GM19463 (cell line): Measurements from ENCODE around the gene MCTP1.
A peak's percentile ranks its signal among the peaks of the same experiment; 100 is the strongest.

Source experiments
- ATAC-seq: cut with Tn5 transposase; IDR thresholded peaks from one replicate; pipeline ENCODE4 v1.9.1; 2021; ENCODE audit warnings: mild to moderate bottlenecking, moderate library complexity; ENCODE audit not compliant: unreplicated experiment

The MCTP1 gene

DNA sequence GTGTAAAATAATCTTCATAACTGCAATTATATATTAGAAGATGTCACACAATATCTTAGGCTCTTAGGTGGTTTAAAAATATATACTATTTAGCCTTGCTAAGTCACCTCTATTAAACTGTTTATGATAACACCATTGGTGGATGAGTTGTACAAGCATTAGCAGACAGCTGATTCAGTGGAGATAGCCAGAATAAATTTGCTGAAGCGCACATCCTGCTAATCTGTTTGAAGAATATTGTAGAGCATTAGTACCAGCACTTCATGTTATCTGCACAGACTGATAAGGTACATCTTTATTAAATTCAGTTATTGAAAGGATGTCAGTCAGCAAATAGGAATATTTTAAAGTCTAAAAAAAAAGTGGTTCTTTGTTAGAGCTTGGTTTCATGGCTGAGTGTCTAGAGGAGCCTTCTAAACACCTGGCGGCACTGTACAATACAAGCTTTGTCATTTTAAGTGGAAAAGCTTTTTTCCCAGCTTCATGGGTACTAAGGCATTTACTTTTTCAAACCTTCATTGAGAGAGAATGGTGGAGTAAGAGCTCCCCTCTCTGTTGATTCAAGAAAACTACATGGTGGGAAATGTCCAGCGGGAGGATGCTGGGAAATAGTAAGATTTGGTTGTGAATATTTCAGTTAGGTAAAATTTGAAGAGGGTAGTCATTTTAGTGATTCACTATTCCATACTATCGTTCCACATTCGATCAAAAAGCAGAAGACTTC is 391.3 kb downstream of the MCTP1 start:
- no peak for ATAC-seq

DNA sequence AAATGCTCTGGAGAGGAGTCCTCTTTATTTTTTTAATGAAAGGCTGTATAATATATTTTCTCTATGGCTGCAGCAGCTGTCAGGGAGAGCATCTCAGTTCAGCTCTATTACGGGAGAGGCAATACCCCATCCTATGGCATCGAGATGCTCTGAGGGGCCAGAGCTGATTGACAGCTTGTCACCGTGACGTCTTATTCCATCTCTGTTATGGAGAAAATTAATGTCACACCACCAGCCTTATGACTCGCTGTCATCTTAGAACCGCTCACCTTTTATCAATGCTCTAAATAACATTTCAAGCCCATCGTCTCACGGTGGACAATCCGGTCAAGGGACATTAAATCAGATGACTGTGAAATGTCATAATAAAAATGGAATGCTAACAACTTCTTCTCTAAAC is 392.9 kb downstream of the MCTP1 start:
- no peak for ATAC-seq

- no peak for ATAC-seq
These were observed 393.3 kb downstream of the MCTP1 start for GRCh38 chr5:94891565-94891964.

GRCh38 chr5:94890907-94891306 is 394.0 kb downstream of the MCTP1 start:
- no peak for ATAC-seq

GRCh38 chr5:94888674-94889073 is 396.2 kb downstream of the MCTP1 start:
- ATAC-seq: no peak

DNA sequence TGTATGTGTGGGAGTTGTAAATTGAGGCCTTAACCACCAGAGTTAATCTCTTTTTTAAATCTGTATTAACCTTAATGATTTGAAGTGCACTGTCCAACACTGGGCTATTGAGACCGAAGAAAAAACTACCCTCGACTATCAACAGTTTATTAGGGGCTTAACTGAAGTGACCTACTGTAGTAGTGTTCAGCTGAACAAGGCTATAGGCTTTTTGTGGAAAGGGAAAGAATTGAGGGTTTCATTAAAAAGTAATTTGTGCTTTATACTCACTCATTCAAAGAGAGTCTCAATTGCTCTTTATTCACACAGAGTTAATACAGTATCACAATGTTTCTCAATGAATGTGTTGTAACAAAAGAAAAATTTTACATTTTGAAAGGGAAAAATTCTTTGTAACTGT is 399.0 kb downstream of the MCTP1 start:
- ATAC-seq: no peak

DNA sequence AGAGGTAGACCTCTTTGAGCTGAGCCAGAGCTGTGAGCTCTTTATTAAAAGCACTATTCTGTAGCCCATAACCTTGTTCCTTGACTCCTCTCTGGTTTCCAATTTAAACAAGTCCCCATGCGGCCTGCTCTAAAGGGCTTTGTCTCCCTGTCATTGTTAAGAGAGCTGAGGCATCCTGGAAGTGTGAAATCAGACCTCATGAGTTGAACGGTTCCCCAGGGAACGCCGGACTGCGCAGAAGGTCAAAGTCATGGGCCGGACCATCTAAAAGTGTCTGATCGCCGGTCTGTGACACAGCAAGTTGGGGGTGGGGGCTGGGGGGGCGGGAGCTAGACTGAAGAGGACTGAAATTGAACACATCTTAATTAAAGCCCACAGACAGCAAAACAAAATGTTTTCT is 400.6 kb downstream of the MCTP1 start:
- no peak for ATAC-seq

DNA sequence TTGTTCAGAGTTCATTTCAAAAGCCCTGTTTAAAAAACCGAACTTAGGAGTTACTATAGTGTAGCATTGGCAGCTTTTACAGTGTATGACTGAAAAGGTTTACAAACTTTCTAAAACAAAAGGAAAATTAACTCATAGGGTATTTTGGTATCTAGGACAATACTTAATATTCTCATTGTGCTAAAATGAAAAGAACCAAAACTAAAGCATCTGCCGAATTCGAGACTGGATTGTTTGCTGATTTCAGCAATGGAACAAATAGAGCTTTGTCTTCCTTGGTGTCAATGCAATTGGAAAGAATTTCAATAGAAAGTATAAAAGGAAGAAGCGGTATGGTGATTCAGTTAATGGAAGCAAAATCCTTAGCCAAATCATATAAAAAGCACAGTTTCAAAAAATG is 412.4 kb downstream of the MCTP1 start:
- ATAC-seq: no peak

GRCh38 chr5:94870511-94871183 is 414.2 kb downstream of the MCTP1 start:
- no peak for ATAC-seq

- no peak for ATAC-seq
These were observed 415.0 kb downstream of the MCTP1 start for GRCh38 chr5:94869921-94870320.

DNA sequence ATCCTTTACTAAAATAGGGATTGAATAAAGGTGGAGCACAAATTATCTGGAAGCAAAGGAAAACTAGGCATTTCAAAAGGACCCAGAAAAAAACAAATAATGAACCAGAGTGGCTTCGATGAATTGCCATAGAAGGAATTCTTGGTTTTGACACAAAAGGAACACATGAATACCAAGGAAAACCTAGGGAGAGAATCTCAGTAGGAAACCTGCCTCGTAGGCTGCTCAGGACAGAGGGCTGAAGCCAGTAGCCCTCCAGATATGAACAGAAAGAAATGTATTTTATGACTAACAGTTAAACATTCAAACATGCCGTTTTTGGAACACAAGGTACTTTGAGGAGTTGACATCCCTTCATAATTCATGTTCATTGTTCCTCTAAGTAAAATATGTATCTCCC is 420.9 kb downstream of the MCTP1 start:
- no peak for ATAC-seq

DNA sequence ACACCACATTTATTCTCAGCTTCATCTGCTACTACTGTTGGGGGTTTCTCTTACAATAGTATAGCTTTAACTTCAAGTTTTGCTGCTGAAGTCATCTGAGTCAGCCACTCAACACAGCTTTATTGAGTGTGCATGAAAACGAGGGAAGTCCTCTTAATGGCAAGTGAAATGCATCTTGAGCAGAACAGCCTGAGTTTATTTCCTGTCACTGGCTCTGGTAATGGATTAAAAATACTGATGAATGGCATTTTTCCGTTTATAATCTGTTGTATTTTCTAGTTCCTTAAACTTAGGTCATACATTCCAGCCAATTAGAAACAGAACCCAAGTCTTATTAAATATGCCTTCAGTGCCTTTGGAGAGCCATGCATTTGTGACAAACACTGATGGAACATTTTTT is 427.8 kb downstream of the MCTP1 start:
- no peak for ATAC-seq

- no peak for ATAC-seq
These were observed 428.6 kb downstream of the MCTP1 start for GRCh38 chr5:94856257-94856800.

DNA sequence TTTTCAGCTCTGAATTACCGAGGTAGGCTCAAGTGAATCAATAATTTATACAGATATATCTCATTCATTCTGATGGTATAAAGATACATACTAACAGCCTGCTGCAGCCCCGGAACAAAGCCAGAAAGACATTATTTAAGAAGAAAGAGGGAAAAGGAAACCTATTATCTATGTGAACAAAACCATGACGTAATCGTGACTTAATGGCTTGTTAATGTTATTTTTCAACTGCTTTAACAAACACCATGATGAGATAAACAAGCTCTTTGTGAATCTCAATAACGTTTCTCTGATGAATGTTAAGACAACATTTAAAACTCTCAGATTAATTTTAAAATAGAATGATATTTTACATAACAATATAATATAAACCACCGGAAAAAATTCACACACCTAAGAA is 429.4 kb downstream of the MCTP1 start:
- ATAC-seq: no peak

GRCh38 chr5:94853120-94853519 is 431.8 kb downstream of the MCTP1 start:
- no peak for ATAC-seq

DNA sequence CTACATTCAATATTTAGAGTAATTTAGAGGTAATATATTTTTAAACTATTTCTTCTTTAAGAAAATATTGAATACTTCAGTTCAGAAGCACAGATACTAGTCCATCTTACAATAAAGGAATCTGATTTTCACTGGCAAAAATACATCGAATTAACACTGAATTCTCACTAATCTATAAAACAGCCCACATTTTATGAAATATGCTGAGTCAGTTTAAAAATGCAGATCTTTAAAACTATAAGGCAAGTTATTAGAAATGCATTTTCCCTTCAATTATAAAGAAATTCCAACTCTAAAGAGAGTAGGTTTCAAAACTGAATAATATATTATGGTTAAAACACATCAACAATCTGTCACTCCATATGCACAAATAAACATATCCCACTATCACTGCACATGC is 433.9 kb downstream of the MCTP1 start:
- no peak for ATAC-seq

DNA sequence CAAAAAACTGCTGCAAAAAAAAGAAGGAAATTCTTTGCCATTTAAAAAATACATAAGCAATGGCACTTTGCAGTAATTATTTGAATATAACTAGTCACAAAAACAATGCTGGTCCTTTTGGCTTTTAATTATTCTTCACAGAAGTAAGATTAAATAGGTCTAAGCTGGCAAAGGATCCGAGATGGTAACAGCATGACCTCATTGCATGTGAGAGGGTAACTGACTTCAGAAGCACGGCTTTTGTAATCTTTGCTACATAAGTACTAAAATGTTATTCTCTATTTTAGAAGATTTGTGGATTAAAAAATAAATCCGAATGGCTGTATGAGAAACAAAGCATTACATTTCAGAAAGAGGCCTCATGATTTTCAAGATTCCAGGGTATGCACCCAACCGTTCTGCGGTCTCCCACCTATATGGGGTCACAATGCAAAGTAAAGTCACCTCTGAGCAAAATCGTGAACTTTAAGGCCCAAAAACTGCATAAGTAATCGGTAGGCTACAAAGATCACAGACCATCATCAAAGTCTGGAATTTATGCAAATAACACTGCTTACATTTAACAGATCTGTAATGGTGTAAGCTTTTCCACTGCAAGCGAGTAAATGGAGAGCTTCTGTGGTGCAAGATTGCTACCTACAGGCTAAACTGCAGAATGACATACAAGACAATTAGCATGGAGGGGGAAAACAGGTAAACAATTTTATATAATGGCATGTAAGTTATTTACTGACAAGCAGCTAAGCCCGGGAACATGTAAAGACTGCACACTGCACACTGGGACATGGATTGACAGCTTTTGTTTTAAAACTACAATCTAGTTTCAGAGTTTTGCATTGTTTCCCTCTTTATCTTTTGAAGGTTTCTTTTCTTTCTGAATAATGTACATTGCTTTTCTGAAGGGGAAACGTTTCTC is 434.8 kb downstream of the MCTP1 start:
- ATAC-seq: peak; percentile 83

DNA sequence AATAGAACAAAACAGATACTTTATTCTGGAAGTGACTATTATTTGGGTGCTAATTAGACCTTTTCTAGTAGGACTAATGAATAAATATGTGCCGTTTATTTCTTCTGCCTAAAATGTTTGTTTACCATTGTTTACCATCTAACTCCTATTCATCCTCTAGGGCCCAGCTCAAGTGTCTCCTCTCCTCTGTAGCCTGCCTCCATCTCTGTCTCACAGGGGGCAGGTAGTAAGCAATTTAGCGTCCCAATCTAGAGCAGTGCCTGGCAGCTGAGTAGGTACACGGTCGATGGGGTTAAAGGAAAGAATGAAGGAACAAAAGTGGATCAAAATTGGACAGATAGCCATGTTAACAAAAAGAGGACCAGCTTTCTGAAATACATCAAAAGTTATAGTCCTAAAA is 435.6 kb downstream of the MCTP1 start:
- no peak for ATAC-seq

DNA sequence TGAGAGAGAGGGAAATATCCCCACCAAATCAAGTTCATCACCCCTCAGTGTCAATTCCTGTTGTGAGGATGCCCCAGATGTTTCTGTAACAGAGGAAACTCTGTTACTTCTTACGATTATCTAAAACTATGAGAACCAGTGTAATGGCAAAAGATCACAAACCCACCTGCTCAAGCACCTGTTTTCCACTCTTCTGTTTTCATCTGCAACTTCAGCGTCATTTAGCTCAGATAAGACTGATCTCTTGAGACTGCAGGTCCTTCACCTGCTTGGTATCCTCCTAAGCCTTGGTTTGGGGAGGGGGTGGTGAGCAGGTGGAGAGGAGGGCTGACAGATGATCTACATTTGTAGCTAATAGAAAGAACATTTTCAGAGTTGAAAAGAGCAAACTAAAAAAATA is 437.2 kb downstream of the MCTP1 start:
- no peak for ATAC-seq

DNA sequence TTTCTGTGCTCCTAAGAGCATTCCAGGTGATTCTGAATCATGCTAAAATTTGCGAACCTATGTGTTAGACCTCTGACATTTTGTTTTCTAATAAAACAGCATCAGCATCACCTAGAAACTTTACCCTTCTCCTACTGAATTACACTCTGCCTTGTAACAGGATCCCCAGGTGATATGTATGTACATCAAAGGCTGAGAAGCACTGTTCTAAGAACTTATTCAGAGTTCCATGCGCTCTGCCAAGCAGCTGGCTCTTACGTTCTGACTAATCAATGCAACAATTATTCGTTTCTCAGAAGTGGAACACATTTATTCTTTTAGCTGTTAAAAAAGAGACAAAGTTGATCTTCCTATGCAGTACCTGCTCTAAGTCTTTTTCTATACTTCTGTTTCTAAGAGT is 437.9 kb downstream of the MCTP1 start:
- ATAC-seq: no peak

- ATAC-seq: peak; percentile 54
These were observed 439.2 kb downstream of the MCTP1 start for GRCh38 chr5:94845696-94846095.
